GM19372 (cell line): ENCODE measurements around the gene GRIN1.

Experiments
- ATAC-seq: cut with Tn5 transposase; IDR thresholded peaks from one replicate; pipeline ENCODE4 v1.9.1; 2021; ENCODE audit warnings: mild to moderate bottlenecking, low read depth, moderate library complexity; ENCODE audit not compliant: unreplicated experiment

Gene GRIN1

DNA sequence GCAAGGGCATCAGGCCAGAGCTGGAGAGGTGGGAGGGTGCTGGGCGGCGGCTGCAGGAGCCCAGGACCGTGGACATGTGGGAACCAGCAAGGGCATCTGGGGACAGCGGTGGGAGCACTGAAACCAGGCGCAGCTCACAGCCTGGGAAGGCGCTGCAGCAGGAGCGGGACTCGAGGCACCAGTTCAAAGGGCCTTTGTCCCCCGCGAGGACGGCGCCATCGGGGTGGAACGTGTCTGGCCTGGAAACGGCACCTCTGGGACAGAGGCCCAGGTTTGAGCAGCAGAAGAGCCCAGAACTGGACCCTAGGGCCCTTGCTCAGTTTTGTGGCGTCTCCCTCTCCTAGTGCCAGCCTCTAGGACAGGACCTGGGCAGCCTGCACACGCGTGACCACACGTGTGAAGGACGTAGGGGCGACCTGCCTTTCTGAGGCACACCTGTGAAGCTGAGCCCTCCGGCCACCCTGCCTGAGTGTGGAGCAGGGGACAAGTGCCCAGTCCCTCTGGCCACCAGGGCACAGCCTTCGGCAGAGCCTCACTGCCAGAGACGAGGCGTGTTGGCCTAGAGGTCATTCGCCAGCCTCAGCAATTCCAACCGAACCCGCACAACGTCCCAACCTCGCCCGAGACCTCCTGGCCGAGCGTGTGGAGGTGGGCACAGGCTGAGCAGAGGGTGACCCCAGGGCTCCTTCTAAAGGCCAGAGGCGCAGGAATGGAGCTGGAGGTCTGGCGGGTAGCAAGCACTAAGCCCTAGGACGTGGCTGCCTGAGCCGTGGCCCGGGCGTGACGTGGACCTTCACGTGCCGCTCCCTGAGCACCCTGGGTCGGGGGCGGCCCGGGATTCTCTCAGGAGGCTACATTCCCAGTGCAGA, 35.1 kb downstream of the GRIN1 start:
- no peak for ATAC-seq

- no peak for ATAC-seq
Measured at GRCh38 chr9:137174722-137175293, 35.9 kb downstream of the GRIN1 start.

DNA sequence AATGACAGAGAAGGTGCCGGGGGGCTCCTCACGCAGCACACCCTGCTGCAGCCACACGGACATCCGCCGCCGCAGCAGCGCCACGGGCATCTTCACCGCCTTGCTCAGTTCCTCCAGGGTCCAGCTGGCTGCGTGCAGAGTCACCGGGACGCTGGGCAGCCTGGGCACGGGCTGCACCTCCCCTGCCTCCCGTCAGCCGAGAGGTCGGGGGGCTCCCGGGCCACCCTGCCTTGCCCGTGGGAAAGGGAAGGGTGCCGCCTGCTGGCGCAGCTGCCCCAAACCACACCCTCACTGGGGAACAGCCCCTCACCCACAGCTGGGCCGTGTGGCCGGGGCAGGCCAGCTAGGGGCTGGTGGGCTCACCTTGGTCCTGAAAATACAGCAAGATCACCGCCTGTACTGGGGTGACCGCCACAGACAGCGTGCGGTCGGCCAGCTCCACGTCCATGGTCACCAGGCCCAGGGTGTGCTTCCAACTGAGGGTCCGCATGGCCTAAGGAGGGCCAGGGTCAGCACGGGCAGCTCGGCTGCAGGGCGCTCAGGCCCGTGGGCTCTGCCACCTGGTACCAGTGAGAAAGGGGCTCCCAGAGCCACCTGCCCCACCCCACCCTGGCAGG, 36.5 kb downstream of the GRIN1 start:
- ATAC-seq = no peak

GRCh38 chr9:137176302-137177182, 37.6 kb downstream of the GRIN1 start:
- no peak for ATAC-seq

GRCh38 chr9:137178201-137178938, 39.4 kb downstream of the GRIN1 start:
- no peak for ATAC-seq

- no peak for ATAC-seq
Measured at GRCh38 chr9:137178939-137179630, 40.1 kb downstream of the GRIN1 start.

GRCh38 chr9:137179761-137180160, 40.8 kb downstream of the GRIN1 start:
- no peak for ATAC-seq

DNA sequence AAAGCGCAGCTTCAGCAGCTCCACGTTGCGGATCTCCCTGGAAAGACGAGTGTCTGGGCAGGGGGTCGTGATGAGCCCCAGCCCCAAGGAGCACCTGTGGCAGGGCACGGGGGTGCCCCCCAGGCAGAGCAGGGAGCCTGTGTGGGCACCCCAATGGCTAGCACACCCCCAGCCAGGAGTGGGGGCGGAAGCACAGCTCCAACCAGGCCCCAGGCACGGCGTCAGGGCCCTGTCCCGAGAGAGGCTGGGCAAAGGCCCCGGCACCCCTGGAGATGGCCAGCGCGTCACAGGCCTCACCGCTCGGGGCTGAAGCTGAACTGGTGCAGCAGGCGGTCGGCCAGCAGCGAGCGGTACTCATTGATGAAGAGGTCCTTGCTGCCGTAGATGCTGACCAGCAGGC, 41.5 kb downstream of the GRIN1 start:
- no peak for ATAC-seq

DNA sequence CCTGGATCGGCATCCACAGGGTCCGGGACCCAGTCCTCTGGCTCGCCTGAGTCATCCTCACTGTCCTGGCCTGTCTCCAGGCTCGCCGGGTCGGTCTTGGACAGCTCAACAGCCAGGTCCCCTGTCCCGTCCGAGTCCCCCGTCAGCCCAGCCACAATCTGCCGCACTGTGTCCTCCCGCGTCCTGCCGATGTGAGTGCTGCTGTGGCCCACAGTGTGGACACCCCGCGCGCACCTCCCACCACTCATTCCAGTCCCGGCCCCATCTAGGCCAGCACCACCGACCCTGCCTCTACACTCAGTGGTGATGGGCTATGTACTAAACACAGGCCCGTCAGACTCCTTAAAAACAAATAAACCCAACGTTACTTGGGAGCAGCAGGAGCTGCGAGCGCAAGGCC, 42.7 kb downstream of the GRIN1 start:
- no peak for ATAC-seq

DNA sequence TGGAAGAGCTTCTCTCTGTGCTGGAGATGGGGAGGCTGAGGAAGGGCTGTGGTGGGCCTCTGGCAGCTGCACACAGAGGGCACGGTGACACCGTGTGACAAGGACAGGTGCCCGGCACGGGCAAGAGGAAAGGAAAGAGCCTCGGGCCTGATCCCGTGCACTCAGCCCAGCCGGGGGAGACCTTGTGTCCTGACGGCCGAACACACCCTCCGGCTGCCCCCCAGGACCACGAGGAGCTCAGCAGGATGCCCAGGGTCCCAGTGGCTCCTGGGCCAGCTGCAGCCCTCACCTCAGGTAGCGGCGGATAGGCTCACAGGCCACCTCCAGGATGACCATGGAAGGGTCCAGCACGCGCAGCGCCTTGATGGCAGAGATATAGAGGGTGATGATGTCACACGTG, 43.9 kb downstream of the GRIN1 start:
- ATAC-seq = no peak

- no peak for ATAC-seq
Measured at GRCh38 chr9:137183980-137184595, 45.1 kb downstream of the GRIN1 start.

GRCh38 chr9:137184881-137185660, 46.1 kb downstream of the GRIN1 start:
- ATAC-seq = no peak

- ATAC-seq = no peak
Measured at GRCh38 chr9:137185921-137186320, 47.0 kb downstream of the GRIN1 start.

GRCh38 chr9:137186385-137186784, 47.4 kb downstream of the GRIN1 start:
- no peak for ATAC-seq

DNA sequence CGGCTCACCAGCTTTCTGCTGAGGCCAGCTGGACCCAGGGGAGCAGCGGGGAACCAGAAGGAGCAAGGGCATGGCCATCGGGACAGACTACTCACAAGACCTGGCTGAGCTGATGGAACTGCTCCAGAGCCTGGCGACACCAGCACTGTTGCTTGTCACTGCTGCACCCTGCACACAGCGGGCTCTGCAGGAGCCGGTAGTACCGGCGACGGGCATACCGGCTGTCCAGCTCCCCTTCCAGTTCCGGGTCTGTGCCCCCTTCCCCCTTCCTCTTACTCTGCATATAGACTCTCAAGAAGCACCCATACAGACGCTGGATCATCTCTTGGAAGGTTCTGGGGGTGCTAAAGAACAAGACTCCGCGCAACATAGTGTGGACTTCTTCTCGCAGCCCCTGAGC, 48.4 kb downstream of the GRIN1 start:
- no peak for ATAC-seq

GRCh38 chr9:137188086-137188489, 49.1 kb downstream of the GRIN1 start:
- ATAC-seq = no peak

DNA sequence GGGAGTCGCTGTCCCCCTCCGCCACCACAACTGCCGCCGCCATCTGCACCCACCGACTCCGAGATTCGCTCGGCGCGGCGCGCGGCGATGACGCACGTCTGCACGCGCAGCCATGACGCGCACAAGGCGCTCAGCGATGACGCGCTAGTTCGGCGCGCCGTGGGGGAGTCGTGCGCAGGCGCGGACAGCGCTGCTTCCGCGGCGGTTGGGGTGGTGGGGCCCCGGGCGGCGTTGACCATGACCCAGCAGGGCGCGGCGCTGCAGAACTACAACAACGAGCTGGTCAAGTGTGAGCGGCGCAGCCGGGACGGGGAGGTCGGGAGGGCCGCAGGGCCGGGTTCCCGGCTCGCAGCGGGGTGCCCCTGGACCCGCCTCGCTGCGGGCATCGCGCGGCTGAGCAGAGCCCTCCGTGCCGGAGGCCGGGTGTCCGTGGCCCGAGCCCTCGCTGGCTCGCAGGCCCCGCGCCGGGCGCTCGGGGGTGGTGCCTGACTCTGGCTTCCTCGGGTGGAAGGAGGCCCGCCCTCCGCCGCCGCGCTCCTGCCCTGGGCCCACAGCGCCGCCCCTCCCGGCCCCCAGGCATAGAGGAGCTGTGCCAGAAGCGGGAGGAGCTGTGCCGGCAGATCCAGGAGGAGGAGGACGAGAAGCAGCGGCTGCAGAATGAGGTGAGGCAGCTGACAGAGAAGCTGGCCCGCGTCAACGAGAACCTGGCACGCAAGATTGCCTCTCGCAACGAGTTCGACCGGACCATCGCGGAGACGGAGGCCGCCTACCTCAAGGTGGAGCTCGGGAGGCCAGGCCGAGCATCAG, 49.7 kb downstream of the GRIN1 start, which contains the start of the genes ANAPC2 and SSNA1:
ANAPC2 (minus strand) TSS at position 71 of the 807 bp plus-strand sequence; CDS start at position 43, 28 bp downstream.
SSNA1 (plus strand) TSS at position 187 of the 807 bp plus-strand sequence; CDS start at position 238, 51 bp downstream.
- peak; percentile 82 for ATAC-seq
